ENCODE results near the gene C16orf92.
A peak's percentile ranks its signal among the peaks of the same experiment; 100 is the strongest.

The C16orf92 gene

GRCh38 chr16:30051518-30051917 is 28.5 kb downstream of the C16orf92 start:
- H3K4me3 ChIP-seq (ENCODE audit: control insufficient read depth, low read depth, low read length), result no peak overlapping the region
- peak; percentile 60 for DNase-seq (ENCODE audit: low read depth)
- no peak for TF ChIP-seq CTCF (conservative IDR thresholded peaks at IDR 0.05; ENCODE audit: control insufficient read depth, insufficient read depth, low read depth, low read length)

GRCh38 chr16:30052671-30053372 is 29.8 kb downstream of the C16orf92 start:
- DNase-seq (ENCODE audit: low read depth), result peak; percentile 89

GRCh38 chr16:30053376-30054015 is 30.5 kb downstream of the C16orf92 start:
- TF ChIP-seq CTCF (conservative IDR thresholded peaks at IDR 0.05; ENCODE audit: control insufficient read depth, insufficient read depth, low read depth, low read length), result no peak
- DNase-seq (ENCODE audit: low read depth), result no peak
- H3K4me3 ChIP-seq (ENCODE audit: control insufficient read depth, low read depth, low read length), result peak overlapping the region; percentile 68

More at GRCh38 chr16:30052671-30053372, 29.8 kb downstream of the C16orf92 start:
- peak overlapping the region; percentile 68 for H3K4me3 ChIP-seq (ENCODE audit: control insufficient read depth, low read depth, low read length)
- TF ChIP-seq CTCF (conservative IDR thresholded peaks at IDR 0.05; ENCODE audit: control insufficient read depth, insufficient read depth, low read depth, low read length), result no peak

GRCh38 chr16:30054451-30054850 is 31.5 kb downstream of the C16orf92 start:
- no peak overlapping the region for H3K4me3 ChIP-seq (ENCODE audit: control insufficient read depth, low read depth, low read length)
- no peak for TF ChIP-seq CTCF (conservative IDR thresholded peaks at IDR 0.05; ENCODE audit: control insufficient read depth, insufficient read depth, low read depth, low read length)
- DNase-seq (ENCODE audit: low read depth), result no peak

GRCh38 chr16:30054959-30055553 is 32.1 kb downstream of the C16orf92 start:
- peak; percentile 57 for TF ChIP-seq CTCF (conservative IDR thresholded peaks at IDR 0.05; ENCODE audit: control insufficient read depth, insufficient read depth, low read depth, low read length)
- H3K4me3 ChIP-seq (ENCODE audit: control insufficient read depth, low read depth, low read length), result no peak overlapping the region
- no peak for DNase-seq (ENCODE audit: low read depth)

- no peak for DNase-seq (ENCODE audit: low read depth)
- no peak for TF ChIP-seq CTCF (conservative IDR thresholded peaks at IDR 0.05; ENCODE audit: control insufficient read depth, insufficient read depth, low read depth, low read length)
Observed at GRCh38 chr16:30060346-30060745, 37.3 kb downstream of the C16orf92 start.

More at GRCh38 chr16:30060346-30060745, 37.3 kb downstream of the C16orf92 start:
- no peak overlapping the region for H3K4me3 ChIP-seq (ENCODE audit: control insufficient read depth, low read depth, low read length)

Measured in fibroblast of mammary gland (primary cell).